BE2C (cell line): ENCODE results near the gene TBC1D5.
"Not testable (repeated sequence)": the region's sequence is repeated elsewhere in the genome, so short reads cannot be mapped to it uniquely, and the experiment has no call there.

Experiments
- DNase-seq: peaks from one replicate; pipeline ENCODE4 v3.0.0-alpha.2; 2020
- H3K27me3 ChIP-seq: fragments of 250-450 bp; sonication (Bioruptor Pico); 2 replicates; pipeline ENCODE4 v1.5.1; 2020; ENCODE audit warnings: mild to moderate bottlenecking
- H3K36me3 ChIP-seq: fragments of 250-450 bp; sonication (Bioruptor Pico); 2 replicates; pipeline ENCODE4 v1.5.1; 2020; ENCODE audit warnings: mild to moderate bottlenecking
- H3K4me1 ChIP-seq: fragments of 250-450 bp; sonication (Bioruptor Pico); 2 replicates; pipeline ENCODE4 v1.5.1; 2020
- H3K4me3 ChIP-seq: 2 replicates; pipeline ENCODE4 v1.5.1; 2011; ENCODE audit warnings: low read depth, low read length
- H3K9me3 ChIP-seq: fragments of 250-450 bp; sonication (Bioruptor Pico); 2 replicates; pipeline ENCODE4 v1.5.1; 2020
- TF ChIP-seq, protein P1 (sequence below): IDR thresholded peaks from 2 replicates; pipeline ENCODE4 v1.5.1; 2012; ENCODE audit warnings: mild to moderate bottlenecking, low read depth, low read length

Gene TBC1D5

GRCh38 chr3:17742880-17743657, 638 bp upstream of the TBC1D5 start:
- TF ChIP-seq, protein P1, sequence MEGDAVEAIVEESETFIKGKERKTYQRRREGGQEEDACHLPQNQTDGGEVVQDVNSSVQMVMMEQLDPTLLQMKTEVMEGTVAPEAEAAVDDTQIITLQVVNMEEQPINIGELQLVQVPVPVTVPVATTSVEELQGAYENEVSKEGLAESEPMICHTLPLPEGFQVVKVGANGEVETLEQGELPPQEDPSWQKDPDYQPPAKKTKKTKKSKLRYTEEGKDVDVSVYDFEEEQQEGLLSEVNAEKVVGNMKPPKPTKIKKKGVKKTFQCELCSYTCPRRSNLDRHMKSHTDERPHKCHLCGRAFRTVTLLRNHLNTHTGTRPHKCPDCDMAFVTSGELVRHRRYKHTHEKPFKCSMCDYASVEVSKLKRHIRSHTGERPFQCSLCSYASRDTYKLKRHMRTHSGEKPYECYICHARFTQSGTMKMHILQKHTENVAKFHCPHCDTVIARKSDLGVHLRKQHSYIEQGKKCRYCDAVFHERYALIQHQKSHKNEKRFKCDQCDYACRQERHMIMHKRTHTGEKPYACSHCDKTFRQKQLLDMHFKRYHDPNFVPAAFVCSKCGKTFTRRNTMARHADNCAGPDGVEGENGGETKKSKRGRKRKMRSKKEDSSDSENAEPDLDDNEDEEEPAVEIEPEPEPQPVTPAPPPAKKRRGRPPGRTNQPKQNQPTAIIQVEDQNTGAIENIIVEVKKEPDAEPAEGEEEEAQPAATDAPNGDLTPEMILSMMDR = no peak
- no peaks in the 10 kb centered on the region for H3K36me3 ChIP-seq
- H3K4me1 ChIP-seq = no peaks in the 10 kb centered on the region
- DNase-seq = no peak
- H3K27me3 ChIP-seq = no peaks in the 10 kb centered on the region
- no peaks in the 10 kb centered on the region for H3K9me3 ChIP-seq
- peak overlapping the region; percentile 66 for H3K4me3 ChIP-seq

DNA sequence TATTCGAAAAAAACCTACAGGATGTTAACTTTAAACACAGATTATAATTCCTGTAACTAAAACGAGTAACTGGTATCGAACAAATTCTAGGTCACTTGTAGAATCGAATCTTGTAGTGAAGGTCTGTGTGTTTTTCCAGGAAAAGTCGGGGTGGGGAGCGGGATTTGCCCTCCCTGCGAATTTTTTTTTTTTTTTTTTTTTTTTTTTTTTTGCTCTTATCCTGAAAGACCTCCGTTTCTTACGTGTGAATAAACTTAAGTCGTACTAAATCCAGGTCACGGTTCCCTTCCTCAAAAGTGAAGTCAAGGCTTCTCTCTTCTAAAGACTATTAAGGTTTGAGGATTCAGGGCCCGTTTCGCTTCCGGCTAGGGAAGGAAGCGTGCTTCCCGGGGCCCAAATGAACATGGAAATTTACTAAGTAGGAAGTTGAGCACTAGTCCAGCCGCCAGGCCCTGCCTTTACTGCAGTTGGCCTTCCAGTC, 770 bp downstream of the TBC1D5 start:
- Histone ChIP-seq H3K4me3 (peak overlapping the region; percentile 63), H3K36me3 (no peaks in the 10 kb centered on the region), H3K27me3 (no peaks in the 10 kb centered on the region), H3K9me3 (no peaks in the 10 kb centered on the region), H3K4me1 (no peaks in the 10 kb centered on the region)
- TF ChIP-seq, protein P1 = no peak
- no peak for DNase-seq

- no peak for DNase-seq
- no peaks in the 10 kb centered on the region for H3K4me1 ChIP-seq
- TF ChIP-seq, protein P1 = no peak
- H3K27me3 ChIP-seq = no peaks in the 10 kb centered on the region
- no peaks in the 10 kb centered on the region for H3K9me3 ChIP-seq
- peak overlapping the region; percentile 63 for H3K4me3 ChIP-seq
- no peaks in the 10 kb centered on the region for H3K36me3 ChIP-seq
Measured at GRCh38 chr3:17740721-17741141, 1.7 kb downstream of the TBC1D5 start.

GRCh38 chr3:17738921-17739320, 3.5 kb downstream of the TBC1D5 start:
- H3K9me3 ChIP-seq = no peaks in the 10 kb centered on the region
- H3K27me3 ChIP-seq = no peaks in the 10 kb centered on the region
- no peaks in the 10 kb centered on the region for H3K36me3 ChIP-seq
- no peak overlapping the region for H3K4me3 ChIP-seq
- TF ChIP-seq, protein P1 = no peak
- no peaks in the 10 kb centered on the region for H3K4me1 ChIP-seq
- no peak for DNase-seq

GRCh38 chr3:17738219-17738618, 4.2 kb downstream of the TBC1D5 start:
- H3K4me3 ChIP-seq = no peak overlapping the region
- no peak for DNase-seq
- H3K9me3 ChIP-seq = no peaks in the 10 kb centered on the region
- TF ChIP-seq, protein P1 = no peak
- no peaks in the 10 kb centered on the region for H3K4me1 ChIP-seq
- H3K27me3 ChIP-seq = no peaks in the 10 kb centered on the region
- H3K36me3 ChIP-seq = no peaks in the 10 kb centered on the region

- no peaks in the 10 kb centered on the region for H3K36me3 ChIP-seq
- no peaks in the 10 kb centered on the region for H3K27me3 ChIP-seq
- no peaks in the 10 kb centered on the region for H3K4me1 ChIP-seq
- H3K9me3 ChIP-seq = no peaks in the 10 kb centered on the region
- TF ChIP-seq, protein P1 = no peak
- H3K4me3 ChIP-seq = no peak overlapping the region
- no peak for DNase-seq
Measured at GRCh38 chr3:17737591-17737990, 4.8 kb downstream of the TBC1D5 start.

- not testable (repeated sequence) for DNase-seq, H3K27me3 ChIP-seq, H3K4me1 ChIP-seq, H3K36me3 ChIP-seq, H3K9me3 ChIP-seq, H3K4me3 ChIP-seq
Measured at GRCh38 chr3:17735362-17735761, 7.1 kb downstream of the TBC1D5 start.
